HG03060 (cell line): ENCODE data around the gene KCNQ1.

Source experiments
- ATAC-seq: cut with Tn5 transposase; IDR thresholded peaks from one replicate; pipeline ENCODE4 v1.9.1; 2021; ENCODE audit warnings: low read depth, moderate number of reproducible peaks; ENCODE audit not compliant: unreplicated experiment

The KCNQ1 gene

GRCh38 chr11:2703363-2704141, 258.7 kb downstream of the KCNQ1 start:
- no peak for ATAC-seq

- no peak for ATAC-seq
Measured at GRCh38 chr11:2704356-2704755, 259.5 kb downstream of the KCNQ1 start.

GRCh38 chr11:2704896-2705606, 260.2 kb downstream of the KCNQ1 start:
- no peak for ATAC-seq

GRCh38 chr11:2706321-2706720, 261.5 kb downstream of the KCNQ1 start:
- ATAC-seq = no peak

- ATAC-seq = no peak
Measured at GRCh38 chr11:2707736-2708135, 262.9 kb downstream of the KCNQ1 start.

GRCh38 chr11:2708151-2708581, 263.4 kb downstream of the KCNQ1 start:
- no peak for ATAC-seq

- ATAC-seq = no peak
Measured at GRCh38 chr11:2708757-2709281, 264.0 kb downstream of the KCNQ1 start.

GRCh38 chr11:2709429-2709828, 264.6 kb downstream of the KCNQ1 start:
- no peak for ATAC-seq

- no peak for ATAC-seq
Measured at GRCh38 chr11:2711161-2711560, 266.4 kb downstream of the KCNQ1 start.

- ATAC-seq = no peak
Measured at GRCh38 chr11:2713094-2713493, 268.3 kb downstream of the KCNQ1 start.

- ATAC-seq = no peak
Measured at GRCh38 chr11:2713661-2714462, 269.1 kb downstream of the KCNQ1 start.

GRCh38 chr11:2714463-2714800, 269.6 kb downstream of the KCNQ1 start:
- ATAC-seq = no peak

- ATAC-seq = no peak
Measured at GRCh38 chr11:2714871-2715270, 270.1 kb downstream of the KCNQ1 start.

- no peak for ATAC-seq
Measured at GRCh38 chr11:2715716-2716350, 271.0 kb downstream of the KCNQ1 start.

- ATAC-seq = no peak
Measured at GRCh38 chr11:2716376-2717095, 271.7 kb downstream of the KCNQ1 start.

GRCh38 chr11:2717561-2718325, 272.9 kb downstream of the KCNQ1 start:
- ATAC-seq = no peak

GRCh38 chr11:2718817-2719438, 274.1 kb downstream of the KCNQ1 start:
- ATAC-seq = no peak

- ATAC-seq = no peak
Measured at GRCh38 chr11:2719831-2720590, 275.2 kb downstream of the KCNQ1 start.
